HL-60 (cell line): Measurements from ENCODE around the gene IFT20.

Source experiments
- CTCF ChIP-seq: IDR thresholded peaks from one replicate; pipeline ENCODE4 v1.5.1; 2011; ENCODE audit warnings: low read length, control low read depth, inconsistent platforms; ENCODE audit not compliant: insufficient read depth
- POLR2AphosphoS5 ChIP-seq: IDR thresholded peaks from 2 replicates; pipeline ENCODE4 v1.6.1; 2012; ENCODE audit warnings: low read depth

- TF ChIP-seq CTCF (no peak), POLR2AphosphoS5 (no peak; the same call in 1 of the 2 replicates)
These were observed 49.2 kb upstream of the IFT20 start for GRCh38 chr17:28384281-28385036.
